Measurements from ENCODE around the gene KCNF1. TPM values are rescaled to one million over a fixed set of nuclear protein-coding genes. Genes with fewer than 3 reads are reported as not detected.

The KCNF1 gene
- total and polyA plus RNA-seq, 11 donors: 0.20 to 0.36 (median 0.23) TPM; not detected in 5

- peaks cover 0 to 12% (median 0%) of the 10 kb centered on the region in 12 donors for H3K9me3 ChIP-seq
- no peak for DNase-seq
- intact Hi-C loops (cut with DNase I): no loop called here
- H3K36me3 ChIP-seq: no peaks in the 10 kb centered on the region
- 89 to 99% (median 95%) methylated on average over 1 of the region's 1 CpG for WGBS, 4 donors
- TF ChIP-seq, protein P1, sequence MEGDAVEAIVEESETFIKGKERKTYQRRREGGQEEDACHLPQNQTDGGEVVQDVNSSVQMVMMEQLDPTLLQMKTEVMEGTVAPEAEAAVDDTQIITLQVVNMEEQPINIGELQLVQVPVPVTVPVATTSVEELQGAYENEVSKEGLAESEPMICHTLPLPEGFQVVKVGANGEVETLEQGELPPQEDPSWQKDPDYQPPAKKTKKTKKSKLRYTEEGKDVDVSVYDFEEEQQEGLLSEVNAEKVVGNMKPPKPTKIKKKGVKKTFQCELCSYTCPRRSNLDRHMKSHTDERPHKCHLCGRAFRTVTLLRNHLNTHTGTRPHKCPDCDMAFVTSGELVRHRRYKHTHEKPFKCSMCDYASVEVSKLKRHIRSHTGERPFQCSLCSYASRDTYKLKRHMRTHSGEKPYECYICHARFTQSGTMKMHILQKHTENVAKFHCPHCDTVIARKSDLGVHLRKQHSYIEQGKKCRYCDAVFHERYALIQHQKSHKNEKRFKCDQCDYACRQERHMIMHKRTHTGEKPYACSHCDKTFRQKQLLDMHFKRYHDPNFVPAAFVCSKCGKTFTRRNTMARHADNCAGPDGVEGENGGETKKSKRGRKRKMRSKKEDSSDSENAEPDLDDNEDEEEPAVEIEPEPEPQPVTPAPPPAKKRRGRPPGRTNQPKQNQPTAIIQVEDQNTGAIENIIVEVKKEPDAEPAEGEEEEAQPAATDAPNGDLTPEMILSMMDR (IDR thresholded peaks at IDR 0.05): no peak
- TF ChIP-seq POLR2A (IDR thresholded peaks at IDR 0.05): no peak
- H3K4me1 ChIP-seq: peaks cover 0 to 68% (median 20%) of the 10 kb centered on the region in 12 donors
- no peak for ATAC-seq
- H3K4me3 ChIP-seq: no peak overlapping the region
- H3K27ac ChIP-seq: peak overlapping the region in 3 of 12 donors; percentile 33 to 83 (median 75)
- H3K27me3 ChIP-seq: no peaks in the 10 kb centered on the region
These were observed 39.8 kb upstream of the KCNF1 start for GRCh38 chr2:10871978-10872377.

DNA sequence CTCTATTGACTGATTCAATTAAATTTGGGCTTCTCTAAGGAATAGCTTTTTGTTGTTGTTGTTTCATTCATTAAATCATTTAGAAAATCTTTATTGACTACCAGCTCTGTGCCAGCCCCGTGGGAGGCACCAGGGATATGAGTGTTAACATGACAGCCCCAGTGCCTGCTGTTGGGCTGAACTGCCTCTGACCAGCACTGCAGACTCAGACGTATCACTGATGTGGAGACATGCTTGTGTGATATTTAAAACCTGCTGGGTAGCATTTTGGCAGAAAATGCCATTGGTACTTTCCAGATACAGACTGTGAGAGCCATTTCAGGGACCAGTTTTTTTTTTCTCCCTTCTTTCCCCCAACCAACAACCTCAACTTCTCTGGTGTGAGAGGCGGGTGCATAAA is 38.6 kb upstream of the KCNF1 start:
- no peaks in the 10 kb centered on the region for H3K36me3 ChIP-seq
- intact Hi-C loops (cut with DNase I): no loop called here
- TF ChIP-seq POLR2A (IDR thresholded peaks at IDR 0.05): no peak
- TF ChIP-seq, protein P1 (IDR thresholded peaks at IDR 0.05): no peak
- WGBS, 4 donors: 48 to 56% (median 53%) methylated on average over 3 of the region's 3 CpGs
- peaks cover 0 to 68% (median 21%) of the 10 kb centered on the region in 12 donors for H3K4me1 ChIP-seq
- no peak overlapping the region for H3K4me3 ChIP-seq
- peak overlapping the region in 11 of 12 donors; percentile 43 to 87 (median 72) for H3K27ac ChIP-seq
- peaks cover 0 to 12% (median 0%) of the 10 kb centered on the region in 12 donors for H3K9me3 ChIP-seq
- DNase-seq: peak in 1 of 5 donors; percentile 36
- no peaks in the 10 kb centered on the region for H3K27me3 ChIP-seq
- peak in 3 of 4 donors; percentile 32 to 65 (median 55) for ATAC-seq

DNA sequence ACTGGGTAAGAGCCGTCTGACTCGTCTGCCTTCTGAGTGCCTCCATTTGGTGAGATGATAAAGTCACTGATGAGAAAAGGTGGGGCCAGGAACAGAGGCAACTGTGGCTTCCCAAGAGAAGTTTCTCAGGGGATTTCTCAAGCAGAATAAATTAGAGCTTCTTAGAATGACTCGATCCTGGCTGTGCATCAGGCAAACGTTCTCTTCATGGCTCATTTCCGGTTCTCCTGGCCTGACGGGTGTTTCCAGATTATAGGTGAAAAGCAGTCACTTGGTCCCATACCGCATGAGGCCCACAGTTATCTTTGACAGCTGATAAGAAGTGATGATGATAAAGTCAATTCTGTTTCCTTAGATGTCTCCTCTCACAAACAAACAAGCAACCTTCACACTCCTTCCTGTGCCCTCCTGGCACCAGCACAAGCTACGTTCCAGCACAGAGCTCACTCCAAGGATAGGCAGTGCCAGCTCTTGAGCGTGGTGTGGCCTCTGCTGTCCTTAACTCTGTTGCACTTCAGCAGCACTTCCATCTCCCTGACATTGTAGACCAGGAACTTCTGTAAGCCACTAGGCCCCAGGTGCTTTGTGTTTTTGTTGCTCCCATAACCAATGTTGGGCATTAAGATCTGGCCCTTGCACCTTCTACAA is 37.8 kb upstream of the KCNF1 start:
- H3K27me3 ChIP-seq: no peaks in the 10 kb centered on the region
- ATAC-seq (peak; percentile 92 to 94 (median 92)), DNase-seq (peak; percentile 63 to 80 (median 71))
- no peaks in the 10 kb centered on the region for H3K36me3 ChIP-seq
- peaks cover 0 to 12% (median 0%) of the 10 kb centered on the region in 12 donors for H3K9me3 ChIP-seq
- 19 to 32% (median 30%) methylated on average over 9 of the region's 9 CpGs for WGBS, 4 donors
- TF ChIP-seq, protein P1 (IDR thresholded peaks at IDR 0.05): no peak
- no peak for TF ChIP-seq POLR2A (IDR thresholded peaks at IDR 0.05)
- intact Hi-C loops (cut with DNase I): loop anchor here in 1 of 10 donors (2.0 kb wide), 1 partner anchor 27 kb away; no protein-coding TSS in a partner anchor
- no peak overlapping the region for H3K4me3 ChIP-seq
- H3K4me1 ChIP-seq: peaks cover 0 to 62% (median 19%) of the 10 kb centered on the region in 12 donors
- peak overlapping the region in 11 of 12 donors; percentile 47 to 87 (median 72) for H3K27ac ChIP-seq

GRCh38 chr2:10875126-10875525 is 36.6 kb upstream of the KCNF1 start:
- Histone ChIP-seq H3K27me3 (no peaks in the 10 kb centered on the region), H3K4me3 (no peak overlapping the region), H3K27ac (peak overlapping the region in 10 of 12 donors; percentile 32 to 87 (median 74)), H3K9me3 (peaks cover 0 to 12% (median 0%) of the 10 kb centered on the region in 12 donors), H3K36me3 (no peaks in the 10 kb centered on the region), H3K4me1 (peaks cover 0 to 53% (median 22%) of the 10 kb centered on the region in 12 donors)
- DNase-seq (no peak), ATAC-seq (no peak)
- TF ChIP-seq, protein P1 (IDR thresholded peaks at IDR 0.05): no peak
- no peak for TF ChIP-seq POLR2A (IDR thresholded peaks at IDR 0.05)
- WGBS, 4 donors: 66 to 82% (median 75%) methylated on average over 3 of the region's 3 CpGs
- intact Hi-C loops (cut with DNase I): loop anchor here in 2 of 10 donors (2.0 to 5.0 kb wide), 2 partner anchors 28 to 38 kb away; no protein-coding TSS in a partner anchor
